ENCODE results near the gene SYT13. TPM values are rescaled to one million over a fixed set of nuclear protein-coding genes. Genes with fewer than 3 reads are reported as not detected.

SYT13 gene
- total RNA-seq, 1 donor from 2014 or later: 1.4 TPM

GRCh38 chr11:45304111-45304991 lies 18.2 kb upstream of the SYT13 start:
- peaks cover 2% of the 10 kb centered on the region for H3K27me3 Mint-ChIP-seq (ENCODE audit: unreplicated experiment)
- no peak for TF ChIP-seq CTCF (IDR thresholded peaks at IDR 0.05; ENCODE audit: unreplicated experiment)
- no peaks in the 10 kb centered on the region for H3K4me1 Mint-ChIP-seq (ENCODE audit: unreplicated experiment)
- no peak for DNase-seq (ENCODE audit: low spot score)
- H3K9me3 Mint-ChIP-seq (ENCODE audit: unreplicated experiment): no peaks in the 10 kb centered on the region
- no peak overlapping the region for H3K4me3 Mint-ChIP-seq (ENCODE audit: unreplicated experiment)
- no peaks in the 10 kb centered on the region for H3K36me3 Mint-ChIP-seq (ENCODE audit: low read depth, unreplicated experiment)
- no peak overlapping the region for H3K27ac Mint-ChIP-seq (ENCODE audit: unreplicated experiment)

GRCh38 chr11:45303316-45303715 lies 17.2 kb upstream of the SYT13 start:
- Mint-ChIP-seq H3K4me1 (ENCODE audit: unreplicated experiment) (no peaks in the 10 kb centered on the region), H3K27me3 (ENCODE audit: unreplicated experiment) (peaks cover 2% of the 10 kb centered on the region), H3K36me3 (ENCODE audit: low read depth, unreplicated experiment) (no peaks in the 10 kb centered on the region), H3K27ac (ENCODE audit: unreplicated experiment) (no peak overlapping the region), H3K9me3 (ENCODE audit: unreplicated experiment) (no peaks in the 10 kb centered on the region), H3K4me3 (ENCODE audit: unreplicated experiment) (no peak overlapping the region)
- TF ChIP-seq CTCF (IDR thresholded peaks at IDR 0.05; ENCODE audit: unreplicated experiment): no peak
- no peak for DNase-seq (ENCODE audit: low spot score)

- Mint-ChIP-seq H3K4me1 (ENCODE audit: unreplicated experiment) (no peaks in the 10 kb centered on the region), H3K36me3 (ENCODE audit: low read depth, unreplicated experiment) (no peaks in the 10 kb centered on the region), H3K4me3 (ENCODE audit: unreplicated experiment) (no peak overlapping the region), H3K27me3 (ENCODE audit: unreplicated experiment) (peaks cover 2% of the 10 kb centered on the region), H3K9me3 (ENCODE audit: unreplicated experiment) (no peaks in the 10 kb centered on the region), H3K27ac (ENCODE audit: unreplicated experiment) (no peak overlapping the region)
- TF ChIP-seq CTCF (IDR thresholded peaks at IDR 0.05; ENCODE audit: unreplicated experiment): no peak
- no peak for DNase-seq (ENCODE audit: low spot score)
These were observed 15.6 kb upstream of the SYT13 start for GRCh38 chr11:45301537-45302246.

- H3K4me1 Mint-ChIP-seq (ENCODE audit: unreplicated experiment): no peaks in the 10 kb centered on the region
These were observed 14.6 kb upstream of the SYT13 start for GRCh38 chr11:45300715-45301114.

More at GRCh38 chr11:45300715-45301114, 14.6 kb upstream of the SYT13 start:
- Mint-ChIP-seq H3K9me3 (ENCODE audit: unreplicated experiment) (no peaks in the 10 kb centered on the region), H3K36me3 (ENCODE audit: low read depth, unreplicated experiment) (no peaks in the 10 kb centered on the region), H3K27me3 (ENCODE audit: unreplicated experiment) (peaks cover 3% of the 10 kb centered on the region), H3K27ac (ENCODE audit: unreplicated experiment) (no peak overlapping the region), H3K4me3 (ENCODE audit: unreplicated experiment) (no peak overlapping the region)
- no peak for TF ChIP-seq CTCF (IDR thresholded peaks at IDR 0.05; ENCODE audit: unreplicated experiment)
- no peak for DNase-seq (ENCODE audit: low spot score)
